GM13977 (cell line): ENCODE results near the gene CADM3.

Experiments used
- DNase-seq: peaks from one replicate; pipeline ENCODE4 v3.0.0; 2012; ENCODE audit warnings: low spot score
- CTCF ChIP-seq: IDR thresholded peaks from 2 replicates; pipeline ENCODE4 v1.5.1; 2012; ENCODE audit warnings: mild to moderate bottlenecking, control low read depth; ENCODE audit not compliant: insufficient read depth; ENCODE audit errors: extremely low read depth, missing control alignments
- in situ Hi-C: fragments of 300-500 bp; cut with MboI; formaldehyde crosslinking; loops from one replicate; pipeline ENCODE4 v1.12.0; 2022; ENCODE audit warnings: low sequenced_read_pairs, low pct_unique_long_range_greater_than_20kb, mixed read lengths, inconsistent platforms; ENCODE audit not compliant: unreplicated experiment

CADM3 gene

GRCh38 chr1:159171254-159171687 is at the start of gene CADM3:
TSS of gene CADM3 (plus strand) at chr1:159171615. CDS start at chr1:159171766, 151 bp downstream.
- DNase-seq = no peak
- no peak for TF ChIP-seq CTCF
- in situ Hi-C loops = no loop called here

GRCh38 chr1:159122005-159122621 is 49.3 kb upstream of the CADM3 start:
- DNase-seq = peak; percentile 45
- in situ Hi-C loops = no loop called here
- no peak for TF ChIP-seq CTCF

- DNase-seq = no peak
- in situ Hi-C loops = no loop called here
- no peak for TF ChIP-seq CTCF
Observed at GRCh38 chr1:159123587-159123986, 47.8 kb upstream of the CADM3 start.

GRCh38 chr1:159132271-159132881 is 39.0 kb upstream of the CADM3 start:
- DNase-seq = peak; percentile 60
- in situ Hi-C loops = no loop called here
- TF ChIP-seq CTCF = peak; percentile 90

- DNase-seq = no peak
- in situ Hi-C loops = no loop called here
- no peak for TF ChIP-seq CTCF
Observed at GRCh38 chr1:159140474-159140873, 30.9 kb upstream of the CADM3 start.

GRCh38 chr1:159141584-159142390 is 29.6 kb upstream of the CADM3 start:
- no peak for DNase-seq
- in situ Hi-C loops = no loop called here
- no peak for TF ChIP-seq CTCF
